HL-60/S4 treated with retinoic acid at 250 ng/mL for 4 days and 3 days (cell line): Measurements from ENCODE around the gene ZNF544.
"Not testable (repeated sequence)": the region's sequence is repeated elsewhere in the genome, so short reads cannot be mapped to it uniquely, and the experiment has no call there.

Source experiments
- in situ Hi-C: fragments of 300-500 bp; cut with MboI; formaldehyde crosslinking; loops from 2 replicates; pipeline ENCODE4 v1.7.0; 2022; ENCODE audit warnings: low sequenced_read_pairs

Gene ZNF544

DNA sequence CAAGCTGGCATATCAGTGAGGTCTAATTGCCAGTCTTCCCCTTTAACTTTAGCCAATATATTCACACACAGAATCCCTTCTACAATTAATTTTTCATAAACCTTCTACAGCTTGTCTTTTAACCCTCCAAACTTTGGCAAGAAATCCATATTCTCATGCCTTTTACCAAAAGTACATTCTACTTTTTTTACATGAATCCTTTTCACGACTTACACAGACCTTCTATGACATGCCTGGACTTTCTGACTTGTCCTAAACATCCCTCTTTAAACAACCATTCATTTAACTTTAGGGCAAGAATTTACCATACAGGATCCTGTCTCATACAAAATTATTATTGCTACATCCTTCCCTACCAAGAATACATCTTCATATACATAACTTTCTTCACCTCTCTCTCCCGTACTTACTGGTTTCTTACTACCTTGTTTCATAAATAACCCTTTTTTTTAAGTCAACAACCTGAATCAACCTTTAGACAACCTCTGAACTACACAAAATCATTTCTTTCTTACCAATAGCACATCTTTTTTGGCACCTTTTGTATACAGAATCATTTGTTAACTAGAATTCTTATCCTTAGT, 23.5 kb downstream of the ZNF544 start:
- in situ Hi-C loops, result no loop called here

DNA sequence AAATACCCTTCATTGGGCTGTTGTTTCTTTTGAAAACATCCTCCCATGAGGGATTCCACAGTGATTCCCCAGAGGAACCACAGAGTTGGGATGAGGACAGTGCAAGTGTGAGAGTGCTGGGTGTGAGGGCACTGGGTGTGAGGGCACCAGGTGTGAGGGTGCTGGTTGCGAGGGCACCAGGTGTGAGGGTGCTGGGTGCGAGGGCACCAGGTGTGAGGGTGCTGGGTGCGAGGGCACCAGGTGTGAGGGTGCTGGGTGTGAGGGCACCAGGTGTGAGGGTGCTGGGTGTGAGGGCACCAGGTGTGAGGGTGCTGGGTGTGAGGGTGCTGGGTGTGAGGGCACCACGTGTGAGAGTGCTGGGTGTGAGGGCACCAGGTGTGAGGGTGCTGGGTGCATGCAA, 29.5 kb downstream of the ZNF544 start:
- in situ Hi-C loops, result not testable (repeated sequence)

DNA sequence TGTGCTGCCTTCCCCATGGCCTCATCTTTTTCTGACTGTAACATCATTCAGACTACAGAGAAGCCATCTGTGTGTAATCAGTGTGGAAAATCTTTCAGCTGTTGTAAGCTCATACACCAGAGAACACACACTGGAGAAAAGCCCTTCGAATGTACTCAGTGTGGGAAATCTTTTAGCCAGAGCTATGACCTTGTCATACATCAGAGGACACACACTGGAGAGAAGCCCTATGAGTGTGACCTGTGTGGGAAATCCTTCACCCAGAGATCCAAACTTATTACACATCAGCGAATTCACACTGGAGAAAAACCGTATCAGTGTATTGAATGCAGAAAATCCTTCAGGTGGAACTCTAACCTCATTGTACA, 32.9 kb downstream of the ZNF544 start:
- in situ Hi-C loops, result no loop called here

DNA sequence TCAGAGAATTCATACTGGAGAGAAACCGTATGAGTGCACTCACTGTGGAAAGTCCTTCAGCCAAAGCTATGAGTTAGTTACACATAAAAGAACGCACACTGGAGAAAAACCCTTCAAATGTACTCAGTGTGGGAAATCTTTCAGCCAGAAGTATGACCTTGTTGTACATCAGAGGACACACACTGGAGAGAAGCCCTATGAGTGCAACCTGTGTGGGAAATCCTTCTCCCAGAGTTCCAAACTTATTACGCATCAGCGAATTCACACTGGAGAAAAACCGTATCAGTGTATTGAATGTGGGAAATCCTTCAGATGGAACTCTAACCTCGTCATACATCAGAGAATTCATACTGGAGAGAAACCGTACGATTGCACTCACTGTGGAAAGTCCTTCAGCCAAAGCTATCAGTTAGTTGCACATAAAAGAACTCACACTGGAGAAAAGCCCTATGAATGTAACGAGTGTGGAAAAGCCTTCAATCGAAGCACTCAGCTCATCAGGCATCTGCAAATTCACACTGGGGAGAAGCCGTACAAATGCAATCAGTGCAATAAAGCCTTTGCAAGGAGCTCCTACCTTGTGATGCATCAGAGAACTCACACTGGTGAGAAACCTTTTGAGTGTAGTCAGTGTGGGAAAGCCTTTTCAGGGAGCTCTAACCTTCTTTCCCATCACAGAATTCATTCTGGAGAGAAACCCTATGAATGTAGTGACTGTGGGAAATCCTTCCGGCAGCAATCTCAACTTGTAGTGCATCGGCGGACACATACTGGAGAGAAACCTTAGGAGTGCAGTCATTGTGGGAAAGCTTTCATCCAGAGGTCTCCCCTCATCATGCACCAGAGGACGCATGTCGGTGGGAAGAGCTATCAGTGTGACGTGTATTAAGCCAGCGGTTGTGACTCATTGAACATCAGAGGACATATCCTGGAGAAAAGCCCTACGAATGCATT, 33.5 kb downstream of the ZNF544 start:
- in situ Hi-C loops, result no loop called here

DNA sequence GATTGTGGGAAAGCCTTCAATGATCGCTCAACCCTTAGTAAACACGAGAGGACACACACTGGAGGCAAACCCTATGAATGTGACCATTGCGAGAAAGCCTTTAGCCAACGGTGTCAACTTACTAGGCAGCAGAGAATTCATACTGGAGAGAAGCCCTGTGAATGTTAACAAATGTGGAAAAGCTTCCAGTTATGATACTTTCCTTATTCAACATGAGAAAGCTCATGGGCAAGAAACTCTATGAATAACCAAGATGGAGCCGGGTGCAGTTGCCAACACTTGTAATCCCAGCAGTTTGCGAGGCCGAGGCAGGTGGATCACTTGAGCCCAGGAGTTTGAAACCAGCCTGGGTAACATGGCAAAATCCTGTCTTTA, 34.2 kb downstream of the ZNF544 start:
- in situ Hi-C loops, result no loop called here

DNA sequence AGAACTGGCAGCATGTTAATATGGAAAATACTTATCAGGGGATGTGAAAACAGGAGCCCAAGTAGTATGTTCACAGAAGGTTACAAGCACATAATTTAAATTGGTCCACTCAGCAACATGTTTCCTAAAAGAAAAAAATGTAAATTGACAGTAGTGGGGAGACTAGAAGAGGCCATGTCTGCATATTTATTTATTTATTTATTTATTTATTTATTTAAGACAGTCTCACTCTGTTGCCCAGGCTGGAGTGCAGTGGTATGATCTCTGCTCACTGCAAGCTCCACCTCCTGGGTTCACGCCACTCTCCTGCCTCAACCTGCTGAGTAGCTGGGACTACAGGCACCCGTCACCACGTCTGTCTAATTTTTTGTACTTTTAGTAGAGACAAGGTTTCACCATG, 36.4 kb downstream of the ZNF544 start:
- in situ Hi-C loops, result no loop called here

DNA sequence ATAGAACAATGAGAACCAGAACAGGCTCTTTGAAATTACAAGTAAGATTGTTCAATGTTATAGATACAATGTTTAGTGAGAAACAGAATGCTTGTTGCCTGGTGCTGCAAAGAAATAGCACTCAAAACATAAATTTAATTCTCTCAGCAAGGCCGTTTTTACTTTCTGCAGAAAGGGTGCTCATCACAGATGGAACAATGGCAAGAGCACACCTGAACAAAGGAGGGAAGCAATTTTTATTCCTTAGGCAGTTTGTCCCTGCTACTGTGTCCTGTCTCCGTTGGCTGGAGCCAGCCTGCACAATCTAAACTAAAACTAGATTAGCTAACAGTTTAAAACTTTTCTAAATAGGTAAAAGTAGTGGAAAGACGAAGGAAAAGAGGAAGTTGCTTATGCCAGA, 39.6 kb downstream of the ZNF544 start:
- in situ Hi-C loops, result no loop called here

DNA sequence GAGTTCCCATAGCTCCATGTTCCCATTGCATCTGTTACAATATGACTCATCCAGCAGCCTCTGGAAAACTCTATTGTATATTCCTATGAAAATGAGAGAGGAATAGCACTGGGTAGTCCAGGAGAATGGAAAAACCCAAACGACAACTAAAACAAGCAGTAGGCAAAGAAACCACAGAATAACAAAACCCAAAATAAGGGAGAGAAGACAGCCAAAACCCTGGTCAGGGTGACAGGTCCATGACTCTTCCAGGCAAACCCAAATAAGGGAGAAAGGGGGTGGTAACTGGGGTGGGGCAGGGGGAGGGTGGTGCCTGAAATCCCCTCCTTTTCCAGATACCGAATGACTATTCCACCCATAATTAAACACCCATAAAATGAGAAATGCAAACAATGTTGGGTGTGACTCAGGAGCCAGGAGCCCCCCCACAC, 46.1 kb downstream of the ZNF544 start:
- in situ Hi-C loops, result no loop called here

DNA sequence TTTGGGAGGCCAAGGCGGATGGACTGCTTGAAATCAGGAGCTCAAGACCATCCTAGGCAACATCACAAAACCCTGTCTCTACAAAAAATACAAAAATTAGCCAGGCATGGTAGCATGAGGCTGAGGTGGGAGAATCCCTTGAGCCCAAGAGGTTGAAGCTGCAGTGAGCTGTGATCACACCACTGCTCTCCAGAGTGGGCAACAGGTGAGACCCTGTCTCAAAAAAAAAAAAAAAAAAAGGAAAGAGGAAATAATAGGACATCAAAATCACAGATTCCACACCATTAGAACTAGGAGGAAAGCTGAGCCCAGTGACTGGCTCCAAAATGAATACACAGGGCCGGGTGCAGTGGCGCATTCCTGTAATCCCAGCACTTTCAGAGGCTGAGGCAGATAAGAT, 46.9 kb downstream of the ZNF544 start:
- in situ Hi-C loops, result no loop called here

DNA sequence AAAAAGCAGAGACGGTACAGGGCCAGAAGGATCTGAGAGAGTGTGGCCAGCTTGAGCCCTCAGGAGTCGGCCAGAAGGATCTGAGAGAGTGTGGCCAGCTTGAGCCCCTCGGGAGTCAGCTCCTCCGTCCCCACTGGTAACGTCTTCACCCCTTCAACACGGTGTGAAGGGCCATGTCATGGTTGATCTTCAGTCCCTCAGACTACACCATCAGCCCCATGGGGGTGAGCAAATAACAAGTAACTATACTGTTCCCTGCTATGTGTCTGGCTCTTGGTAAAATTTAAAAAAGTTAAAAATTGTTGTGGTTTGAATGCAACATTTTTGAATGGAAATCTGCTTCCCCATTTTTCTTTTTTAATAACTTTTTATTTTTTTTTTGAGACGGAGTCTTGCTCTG, 48.5 kb downstream of the ZNF544 start:
- in situ Hi-C loops, result no loop called here

DNA sequence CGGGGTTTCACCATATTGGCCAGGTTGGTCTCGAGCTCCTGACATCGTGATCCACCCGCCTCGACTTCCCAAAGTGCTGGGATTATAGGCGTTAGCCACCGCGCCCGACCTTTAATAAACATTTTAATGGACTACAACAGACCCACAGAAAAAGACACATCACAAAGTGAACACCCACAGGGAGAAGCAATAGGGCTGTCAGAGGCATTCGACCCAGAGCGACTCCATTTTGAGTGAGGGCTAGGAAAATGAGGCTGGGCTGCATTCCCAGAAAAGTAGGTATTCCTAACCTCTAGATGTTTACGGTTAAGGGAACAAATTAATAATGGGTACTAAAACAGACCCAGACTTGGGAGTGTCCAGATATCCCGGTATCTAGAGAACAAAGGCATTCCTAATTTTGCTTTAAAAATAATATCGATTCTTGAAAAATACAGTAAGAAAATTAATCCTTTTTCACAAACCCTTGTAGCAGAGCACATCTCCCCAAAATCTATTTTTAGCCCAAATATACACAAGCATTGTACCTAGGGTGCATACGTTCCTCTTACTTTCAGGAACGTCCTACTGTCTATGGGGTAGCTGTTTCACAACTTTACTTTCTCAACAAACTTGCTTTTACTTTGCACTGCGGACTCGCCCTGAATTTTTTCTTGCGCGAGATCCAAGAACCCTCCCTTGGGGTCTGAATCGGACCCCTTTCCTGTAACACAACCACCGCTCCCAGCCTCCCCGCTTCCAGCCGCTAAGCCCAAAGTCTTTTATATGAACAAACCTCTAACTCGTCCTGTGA, 49.2 kb downstream of the ZNF544 start:
- in situ Hi-C loops, result no loop called here

DNA sequence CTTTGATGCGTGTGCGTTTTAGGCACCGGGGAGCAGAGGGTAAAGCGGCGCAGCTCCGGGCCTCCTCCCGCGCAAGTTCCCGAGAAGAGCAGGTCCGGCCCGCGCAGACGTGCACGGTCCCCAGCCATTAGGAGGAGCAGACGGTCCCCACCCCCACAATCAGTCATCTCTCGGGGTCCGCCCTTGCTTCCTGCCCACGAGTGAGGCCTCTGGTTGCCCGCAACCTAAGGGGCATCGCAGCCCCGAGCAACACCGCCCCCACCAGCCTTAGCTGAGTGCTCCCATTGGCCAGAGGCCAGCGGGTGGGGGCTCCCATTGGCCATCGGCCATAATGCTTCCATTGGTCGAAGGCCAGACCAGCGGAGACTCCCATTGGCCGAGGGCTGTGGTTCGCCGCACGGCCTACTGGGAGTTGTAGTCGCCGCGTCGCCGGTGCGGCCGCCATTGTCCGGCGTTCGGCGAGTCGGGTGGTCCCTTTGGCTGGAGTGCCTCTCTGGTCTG, 49.9 kb downstream of the ZNF544 start, which contains the start of gene ZNF8:
Gene ZNF8, plus strand, starts transcription at position 415 of the 501 bp plus-strand sequence. CDS start 127 bp downstream, outside the sequence.
- in situ Hi-C loops, result no loop called here

DNA sequence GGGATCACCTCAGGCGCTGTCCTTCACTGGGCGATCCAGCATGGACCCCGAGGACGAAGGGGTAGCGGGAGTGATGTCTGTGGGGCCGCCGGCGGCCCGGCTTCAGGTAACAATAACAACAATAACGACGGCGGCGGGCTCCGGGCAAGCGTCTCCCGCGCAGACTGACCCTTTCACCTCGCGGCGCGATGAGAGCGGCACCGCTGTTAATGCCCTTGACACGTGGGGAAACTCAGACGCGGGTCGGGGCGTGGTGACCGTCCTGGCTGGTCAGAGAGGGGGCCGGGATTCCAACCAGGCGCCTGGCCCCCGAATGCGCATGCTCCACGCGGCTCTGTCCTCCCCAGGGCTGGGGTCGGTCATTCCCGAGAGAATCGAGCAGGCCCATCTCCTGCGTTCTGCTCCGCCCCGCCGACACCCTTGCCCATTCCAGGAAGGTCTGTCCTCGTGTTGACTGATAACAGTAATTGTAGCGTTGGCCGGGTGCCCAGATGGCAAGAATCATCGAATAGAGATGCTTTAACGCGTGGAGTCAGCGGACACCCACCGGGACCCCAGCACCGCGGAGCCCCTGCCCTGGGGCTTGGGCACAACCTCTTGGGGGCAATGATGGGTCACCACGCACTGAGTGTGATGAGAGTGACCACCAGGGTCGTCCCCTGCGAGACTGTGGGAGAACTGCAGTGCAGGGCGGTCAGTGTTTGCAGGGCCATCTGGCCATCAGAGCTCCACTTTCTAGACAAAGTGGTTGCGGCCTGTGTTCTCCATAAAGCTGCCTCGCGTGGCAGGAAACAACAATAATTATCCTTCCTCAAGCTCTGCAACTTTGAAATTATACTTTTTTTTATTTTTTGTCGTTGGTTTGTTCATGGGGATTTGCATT, 50.6 kb downstream of the ZNF544 start:
- in situ Hi-C loops, result no loop called here

DNA sequence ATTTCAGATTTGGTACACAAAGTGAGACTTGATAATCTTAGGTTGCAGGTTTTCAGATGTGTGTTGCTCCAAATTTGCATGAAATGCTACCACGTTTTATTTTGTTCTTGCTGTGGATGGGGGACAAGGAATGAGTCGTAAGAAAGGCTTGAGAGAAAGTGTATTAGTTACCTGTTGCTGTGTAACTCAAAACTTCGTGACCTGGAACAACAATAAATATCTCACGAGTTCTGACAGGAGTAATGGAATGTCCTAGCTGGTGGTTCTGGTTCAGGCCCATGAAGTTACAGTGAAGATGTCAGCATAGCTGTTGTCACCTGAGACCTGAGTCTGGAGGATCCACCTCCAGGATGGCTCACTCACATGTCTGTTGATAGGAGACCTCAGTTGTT, 51.2 kb downstream of the ZNF544 start:
- in situ Hi-C loops, result no loop called here

DNA sequence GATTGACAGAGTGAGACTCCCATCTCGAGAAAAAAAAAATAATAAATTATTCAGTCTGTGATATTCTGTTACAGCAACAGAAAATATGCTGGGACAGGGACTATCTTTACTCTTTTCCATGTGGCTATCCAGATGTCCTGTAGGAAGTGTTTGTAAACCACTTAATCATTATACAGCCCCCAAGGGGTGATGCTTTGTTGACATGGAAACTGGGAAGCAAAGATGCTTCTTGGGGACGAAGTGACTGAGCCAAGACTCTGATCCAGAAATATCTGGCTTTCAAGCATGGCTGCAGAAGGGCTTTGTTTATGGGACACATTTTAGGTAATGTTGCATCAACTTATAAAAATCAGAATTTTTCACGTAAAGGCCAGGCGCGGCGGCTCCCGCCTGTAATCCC, 55.5 kb downstream of the ZNF544 start:
- in situ Hi-C loops, result no loop called here

DNA sequence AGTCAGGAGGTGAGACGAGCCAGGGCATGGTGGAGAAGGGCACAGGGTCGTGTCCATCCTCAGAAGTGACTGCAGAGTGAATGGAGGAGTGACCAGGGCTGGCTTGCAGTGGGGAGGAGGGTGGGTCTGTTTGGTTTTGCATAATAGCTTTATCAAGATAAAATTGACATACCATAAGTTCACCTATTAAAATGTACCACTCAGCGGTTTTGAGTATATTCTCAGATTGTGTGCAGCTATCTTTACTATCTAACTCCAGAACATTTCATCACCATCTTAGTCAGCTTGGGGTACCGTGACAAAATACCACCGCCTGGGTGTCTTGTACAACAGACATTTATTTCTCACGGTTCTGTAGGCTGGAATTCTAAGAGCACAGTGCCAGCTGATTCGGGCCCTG, 63.2 kb downstream of the ZNF544 start:
- in situ Hi-C loops, result no loop called here

DNA sequence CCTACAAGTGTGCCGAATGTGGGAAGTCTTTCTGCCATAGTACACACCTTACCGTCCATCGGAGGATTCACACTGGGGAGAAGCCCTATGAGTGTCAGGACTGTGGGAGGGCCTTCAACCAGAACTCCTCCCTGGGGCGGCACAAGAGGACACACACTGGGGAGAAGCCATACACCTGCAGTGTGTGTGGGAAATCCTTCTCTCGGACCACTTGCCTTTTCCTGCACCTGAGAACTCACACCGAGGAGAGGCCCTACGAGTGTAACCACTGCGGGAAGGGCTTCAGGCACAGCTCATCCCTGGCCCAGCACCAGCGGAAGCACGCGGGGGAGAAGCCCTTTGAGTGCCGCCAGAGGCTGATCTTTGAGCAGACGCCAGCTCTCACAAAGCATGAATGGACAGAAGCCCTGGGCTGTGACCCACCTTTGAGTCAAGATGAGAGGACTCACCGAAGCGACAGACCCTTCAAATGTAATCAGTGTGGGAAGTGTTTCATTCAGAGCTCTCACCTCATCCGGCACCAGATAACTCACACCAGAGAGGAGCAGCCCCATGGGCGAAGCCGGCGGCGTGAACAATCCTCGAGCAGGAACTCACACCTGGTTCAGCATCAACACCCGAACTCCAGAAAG, 66.1 kb downstream of the ZNF544 start:
- in situ Hi-C loops, result no loop called here

DNA sequence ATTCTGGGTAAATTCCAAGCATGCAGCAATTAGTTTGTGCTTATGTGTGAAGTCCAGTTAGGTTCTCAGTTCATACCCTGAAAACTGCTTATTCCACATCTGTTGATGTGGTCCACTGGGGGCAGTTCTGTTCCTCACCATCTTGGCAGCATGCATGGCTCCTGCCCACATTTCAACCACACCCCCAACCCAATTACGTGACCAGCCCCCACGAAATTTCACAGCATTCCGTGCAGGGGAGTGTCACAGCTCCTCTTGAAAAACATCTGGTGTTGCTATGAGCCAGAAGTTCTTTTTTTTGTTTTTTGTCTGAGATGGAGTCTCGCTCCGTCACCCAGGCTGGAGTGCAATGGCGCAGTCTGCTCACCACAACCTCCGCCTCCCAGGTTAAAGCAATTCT, 67.4 kb downstream of the ZNF544 start:
- in situ Hi-C loops, result no loop called here

DNA sequence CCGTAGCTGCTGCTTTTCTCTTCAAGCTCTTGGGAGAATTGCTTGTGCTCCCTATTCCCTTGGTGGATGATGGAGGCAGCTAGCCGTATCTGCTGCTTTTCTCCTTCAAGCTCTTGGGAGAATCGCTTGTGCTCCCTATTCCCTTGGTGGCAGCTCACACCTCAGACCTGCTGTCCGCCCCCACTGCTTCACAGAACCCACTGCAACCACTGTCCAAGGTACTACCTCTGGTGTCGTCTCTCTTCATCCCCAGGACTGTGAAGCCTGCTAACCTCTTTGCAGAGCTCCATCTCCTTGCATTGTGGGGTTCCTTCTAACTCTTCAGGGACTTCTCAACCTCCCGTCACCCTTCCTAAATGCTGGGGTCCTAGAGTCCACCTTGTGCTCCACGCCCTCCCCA, 71.9 kb downstream of the ZNF544 start:
- in situ Hi-C loops, result no loop called here

DNA sequence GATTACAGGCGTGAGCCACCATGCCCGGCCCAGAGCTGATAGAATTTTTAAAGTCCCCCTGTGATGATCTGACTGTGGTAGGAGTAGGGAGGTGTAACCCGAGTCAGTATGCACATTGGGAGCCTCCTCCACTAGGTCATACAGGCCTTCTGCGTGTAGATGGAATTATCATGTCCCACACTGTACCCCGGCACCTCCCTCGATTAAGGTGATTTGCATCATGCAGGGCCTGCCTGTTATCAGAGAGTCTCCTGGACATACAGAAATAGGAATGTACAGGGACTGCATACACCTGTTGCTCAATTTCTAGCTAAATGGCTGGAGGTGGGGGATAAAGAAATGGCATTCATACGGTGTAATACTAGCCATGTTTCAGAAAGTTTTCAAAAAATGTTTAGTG, 75.5 kb downstream of the ZNF544 start:
- in situ Hi-C loops, result no loop called here
